T-helper 9 cell (primary cell): ENCODE measurements around the gene DRC7.
"Not testable (repeated sequence)": the region's sequence is repeated elsewhere in the genome, so short reads cannot be mapped to it uniquely, and the experiment has no call there.

Experiments used
- DNase-seq: peaks from one replicate; pipeline ENCODE4 v3.0.0-alpha.2; 2020

Gene DRC7

GRCh38 chr16:57661510-57661909 lies 33.1 kb upstream of the DRC7 start:
- DNase-seq = no peak

GRCh38 chr16:57661936-57662906 lies 32.4 kb upstream of the DRC7 start:
- no peak for DNase-seq

- DNase-seq = no peak
Observed at GRCh38 chr16:57663436-57663835, 31.2 kb upstream of the DRC7 start.

GRCh38 chr16:57663917-57664661 lies 30.5 kb upstream of the DRC7 start:
- no peak for DNase-seq

- no peak for DNase-seq
Observed at GRCh38 chr16:57664662-57665025, 30.0 kb upstream of the DRC7 start.

GRCh38 chr16:57665541-57665940 lies 29.1 kb upstream of the DRC7 start:
- DNase-seq = no peak

- DNase-seq = no peak
Observed at GRCh38 chr16:57666353-57667047, 28.1 kb upstream of the DRC7 start.

GRCh38 chr16:57667048-57667525 lies 27.5 kb upstream of the DRC7 start:
- no peak for DNase-seq

- DNase-seq = no peak
Observed at GRCh38 chr16:57667526-57668262, 26.9 kb upstream of the DRC7 start.

GRCh38 chr16:57668263-57668571 lies 26.4 kb upstream of the DRC7 start, which contains the start of gene ADGRG3:
Gene ADGRG3, plus strand, starts transcription at chr16:57668306. Its CDS starts 42 bp downstream, at chr16:57668348.
- DNase-seq = no peak

- DNase-seq = no peak
Observed at GRCh38 chr16:57668630-57669475, 25.8 kb upstream of the DRC7 start.

GRCh38 chr16:57669476-57670162 lies 25.0 kb upstream of the DRC7 start:
- DNase-seq = no peak

GRCh38 chr16:57670196-57670595 lies 24.4 kb upstream of the DRC7 start:
- no peak for DNase-seq

GRCh38 chr16:57671451-57671850 lies 23.2 kb upstream of the DRC7 start:
- not testable (repeated sequence) for DNase-seq

- DNase-seq = no peak
Observed at GRCh38 chr16:57672416-57672815, 22.2 kb upstream of the DRC7 start.

GRCh38 chr16:57672824-57673223 lies 21.8 kb upstream of the DRC7 start:
- no peak for DNase-seq

GRCh38 chr16:57675741-57676551 lies 18.7 kb upstream of the DRC7 start:
- no peak for DNase-seq

GRCh38 chr16:57676553-57677085 lies 18.0 kb upstream of the DRC7 start:
- DNase-seq = no peak

- no peak for DNase-seq
Observed at GRCh38 chr16:57677622-57678369, 16.8 kb upstream of the DRC7 start.
